ENCODE data around the gene OR6K3.

GRCh38 chr1:158679289-158679688 is 41.2 kb downstream of the OR6K3 start:
- TF ChIP-seq, protein P1, sequence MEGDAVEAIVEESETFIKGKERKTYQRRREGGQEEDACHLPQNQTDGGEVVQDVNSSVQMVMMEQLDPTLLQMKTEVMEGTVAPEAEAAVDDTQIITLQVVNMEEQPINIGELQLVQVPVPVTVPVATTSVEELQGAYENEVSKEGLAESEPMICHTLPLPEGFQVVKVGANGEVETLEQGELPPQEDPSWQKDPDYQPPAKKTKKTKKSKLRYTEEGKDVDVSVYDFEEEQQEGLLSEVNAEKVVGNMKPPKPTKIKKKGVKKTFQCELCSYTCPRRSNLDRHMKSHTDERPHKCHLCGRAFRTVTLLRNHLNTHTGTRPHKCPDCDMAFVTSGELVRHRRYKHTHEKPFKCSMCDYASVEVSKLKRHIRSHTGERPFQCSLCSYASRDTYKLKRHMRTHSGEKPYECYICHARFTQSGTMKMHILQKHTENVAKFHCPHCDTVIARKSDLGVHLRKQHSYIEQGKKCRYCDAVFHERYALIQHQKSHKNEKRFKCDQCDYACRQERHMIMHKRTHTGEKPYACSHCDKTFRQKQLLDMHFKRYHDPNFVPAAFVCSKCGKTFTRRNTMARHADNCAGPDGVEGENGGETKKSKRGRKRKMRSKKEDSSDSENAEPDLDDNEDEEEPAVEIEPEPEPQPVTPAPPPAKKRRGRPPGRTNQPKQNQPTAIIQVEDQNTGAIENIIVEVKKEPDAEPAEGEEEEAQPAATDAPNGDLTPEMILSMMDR (IDR thresholded peaks at IDR 0.05 in 8 of 11, conservative IDR thresholded peaks at IDR 0.05 in 3 of 11) = no peak
- no peak for TF ChIP-seq POLR2A (IDR thresholded peaks at IDR 0.05)
